C4-2B (cell line): Measurements from ENCODE around the gene SALL4.

Experiments
- H3K27ac ChIP-seq: fragments of 450-650 bp; 2 replicates; pipeline ENCODE4 v1.5.1; 2017
- CTCF ChIP-seq: fragments of 450-650 bp; conservative IDR thresholded peaks from 2 replicates; pipeline ENCODE4 v1.5.1; 2017; ENCODE audit warnings: mild to moderate bottlenecking
- ZFX ChIP-seq: fragments of 450-650 bp; IDR thresholded peaks from 2 replicates; pipeline ENCODE4 v1.6.1; 2017

SALL4 gene

GRCh38 chr20:51801122-51801822 lies 1.0 kb downstream of the SALL4 start:
- H3K27ac ChIP-seq = no peak overlapping the region
- TF ChIP-seq ZFX (no peak), CTCF (no peak)

GRCh38 chr20:51800872-51801121 lies 1.5 kb downstream of the SALL4 start:
- no peak for TF ChIP-seq ZFX
- TF ChIP-seq CTCF = no peak
- no peak overlapping the region for H3K27ac ChIP-seq

- TF ChIP-seq ZFX (no peak), CTCF (peak; percentile 96)
- no peak overlapping the region for H3K27ac ChIP-seq
These were observed 2.1 kb downstream of the SALL4 start for GRCh38 chr20:51800060-51800871.

- TF ChIP-seq ZFX (no peak), CTCF (no peak)
- H3K27ac ChIP-seq = no peak overlapping the region
These were observed 2.9 kb downstream of the SALL4 start for GRCh38 chr20:51799401-51799860.

GRCh38 chr20:51797357-51798025 lies 4.8 kb downstream of the SALL4 start:
- TF ChIP-seq ZFX = no peak
- TF ChIP-seq CTCF = no peak
- no peak overlapping the region for H3K27ac ChIP-seq

GRCh38 chr20:51796340-51796739 lies 6.0 kb downstream of the SALL4 start:
- no peak for TF ChIP-seq CTCF
- TF ChIP-seq ZFX = no peak
- no peak overlapping the region for H3K27ac ChIP-seq

GRCh38 chr20:51792960-51793359 lies 9.4 kb downstream of the SALL4 start:
- no peak overlapping the region for H3K27ac ChIP-seq
- no peak for TF ChIP-seq ZFX
- no peak for TF ChIP-seq CTCF
